CMK (cell line): ENCODE results near the gene HLA-A.
A peak's percentile ranks its signal among the peaks of the same experiment; 100 is the strongest.
"Not testable (repeated sequence)": the region's sequence is repeated elsewhere in the genome, so short reads cannot be mapped to it uniquely, and the experiment has no call there.

Source experiments
- DNase-seq: peaks from one replicate; pipeline ENCODE4 v3.0.0-alpha.2; 2010; ENCODE audit warnings: low read depth

The HLA-A gene

GRCh38 chr6:29942275-29943052 lies at the start of gene HLA-A:
HLA-A (plus strand) TSS chr6:29942532; CDS start chr6:29942554, 22 bp downstream.
- peak; percentile 79 for DNase-seq

- no peak for DNase-seq
Observed at GRCh38 chr6:29892696-29893095, 49.6 kb upstream of the HLA-A start.

- no peak for DNase-seq
Observed at GRCh38 chr6:29899281-29899680, 43.1 kb upstream of the HLA-A start.

GRCh38 chr6:29905286-29905685 lies 37.0 kb upstream of the HLA-A start:
- no peak for DNase-seq

GRCh38 chr6:29907637-29908340 lies 34.5 kb upstream of the HLA-A start:
- no peak for DNase-seq

- DNase-seq: no peak
Observed at GRCh38 chr6:29908341-29908662, 34.0 kb upstream of the HLA-A start.

- no peak for DNase-seq
Observed at GRCh38 chr6:29908710-29909109, 33.6 kb upstream of the HLA-A start.

- no peak for DNase-seq
Observed at GRCh38 chr6:29909985-29910384, 32.3 kb upstream of the HLA-A start.

GRCh38 chr6:29912840-29913239 lies 29.5 kb upstream of the HLA-A start:
- DNase-seq: no peak

GRCh38 chr6:29916741-29917140 lies 25.6 kb upstream of the HLA-A start:
- no peak for DNase-seq

- DNase-seq: no peak
Observed at GRCh38 chr6:29917857-29918256, 24.5 kb upstream of the HLA-A start.

- DNase-seq: no peak
Observed at GRCh38 chr6:29919506-29920445, 22.6 kb upstream of the HLA-A start.

- no peak for DNase-seq
Observed at GRCh38 chr6:29924287-29924686, 18.0 kb upstream of the HLA-A start.

- no peak for DNase-seq
Observed at GRCh38 chr6:29924731-29925130, 17.6 kb upstream of the HLA-A start.

GRCh38 chr6:29925321-29925720 lies 17.0 kb upstream of the HLA-A start:
- DNase-seq: no peak

- DNase-seq: no peak
Observed at GRCh38 chr6:29925727-29926412, 16.5 kb upstream of the HLA-A start.

- no peak for DNase-seq
Observed at GRCh38 chr6:29926413-29927274, 15.7 kb upstream of the HLA-A start.

- no peak for DNase-seq
Observed at GRCh38 chr6:29927275-29927569, 15.1 kb upstream of the HLA-A start.

GRCh38 chr6:29927841-29928388 lies 14.4 kb upstream of the HLA-A start:
- no peak for DNase-seq

GRCh38 chr6:29930047-29930446 lies 12.3 kb upstream of the HLA-A start:
- not testable (repeated sequence) for DNase-seq

- DNase-seq: no peak
Observed at GRCh38 chr6:29933955-29934354, 8.4 kb upstream of the HLA-A start.
